ENCODE results near the gene EP300. TPM values are rescaled to one million over a fixed set of nuclear protein-coding genes. Genes with fewer than 3 reads are reported as not detected.

EP300 gene
- total RNA-seq, 1 donor from 2014 or later: 57.9 TPM

- no peaks in the 10 kb centered on the region for H3K27me3 Mint-ChIP-seq (ENCODE audit: insufficient read depth, low read depth)
- peak overlapping the region; percentile 50 for H2AFZ ChIP-seq (replicated peaks)
- H3K4me3 ChIP-seq: no peak overlapping the region
- H3K36me3 Mint-ChIP-seq: no peaks in the 10 kb centered on the region
- H3K9me3 ChIP-seq (ENCODE audit: low read depth): no peaks in the 10 kb centered on the region
- peak overlapping the region; percentile 11 for H3K4me2 ChIP-seq
- H3K9ac ChIP-seq: no peak overlapping the region
- no peaks in the 10 kb centered on the region for H3K79me2 ChIP-seq (ENCODE audit: low read depth)
- H3K36me3 ChIP-seq: no peaks in the 10 kb centered on the region
- no peaks in the 10 kb centered on the region for H3K9me3 Mint-ChIP-seq
- peaks cover 7% of the 10 kb centered on the region for H3K4me1 Mint-ChIP-seq
- DNase-seq (ENCODE audit: low spot score): peak; percentile 34
- peak overlapping the region; percentile 28 for H3K27ac Mint-ChIP-seq
- TF ChIP-seq CTCF (IDR thresholded peaks at IDR 0.05): no peak
- TF ChIP-seq EZH2 (IDR thresholded peaks at IDR 0.05): no peak
- TF ChIP-seq EZH2phosphoT487 (IDR thresholded peaks at IDR 0.05): no peak
- H3K27me3 ChIP-seq: no peaks in the 10 kb centered on the region
- peaks cover 7% of the 10 kb centered on the region for H3F3A ChIP-seq (ENCODE audit: low read depth)
- no peaks in the 10 kb centered on the region for H4K20me1 ChIP-seq (ENCODE audit: low read depth)
- H3K4me3 Mint-ChIP-seq: no peak overlapping the region
- peak overlapping the region; percentile 49 for H3K27ac ChIP-seq
- peaks cover 9% of the 10 kb centered on the region for H3K4me1 ChIP-seq
These were observed 13.5 kb upstream of the EP300 start for GRCh38 chr22:41078931-41079330.

- H3K36me3 Mint-ChIP-seq: no peaks in the 10 kb centered on the region
- no peaks in the 10 kb centered on the region for H3K36me3 ChIP-seq
- peak overlapping the region; percentile 63 for H2AFZ ChIP-seq (replicated peaks)
- no peak overlapping the region for H3K4me3 Mint-ChIP-seq
- no peak for DNase-seq (ENCODE audit: low spot score)
- H3K27me3 ChIP-seq: no peaks in the 10 kb centered on the region
- H3K27ac Mint-ChIP-seq: no peak overlapping the region
- TF ChIP-seq EZH2phosphoT487 (IDR thresholded peaks at IDR 0.05) (no peak), EZH2 (IDR thresholded peaks at IDR 0.05) (no peak), CTCF (IDR thresholded peaks at IDR 0.05) (no peak)
- no peak overlapping the region for H3K9ac ChIP-seq
- H3K4me3 ChIP-seq: no peak overlapping the region
- peaks cover 3% of the 10 kb centered on the region for H3K4me1 ChIP-seq
- peaks cover 4% of the 10 kb centered on the region for H3K4me1 Mint-ChIP-seq
- peaks cover 5% of the 10 kb centered on the region for H3F3A ChIP-seq (ENCODE audit: low read depth)
- no peaks in the 10 kb centered on the region for H4K20me1 ChIP-seq (ENCODE audit: low read depth)
- H3K27ac ChIP-seq: no peak overlapping the region
- no peaks in the 10 kb centered on the region for H3K9me3 Mint-ChIP-seq
- no peaks in the 10 kb centered on the region for H3K27me3 Mint-ChIP-seq (ENCODE audit: insufficient read depth, low read depth)
- no peak overlapping the region for H3K4me2 ChIP-seq
- no peaks in the 10 kb centered on the region for H3K79me2 ChIP-seq (ENCODE audit: low read depth)
- no peaks in the 10 kb centered on the region for H3K9me3 ChIP-seq (ENCODE audit: low read depth)
These were observed 6.5 kb upstream of the EP300 start for GRCh38 chr22:41085842-41086241.

- Histone ChIP-seq H3K9ac (peak overlapping the region; percentile 95), H3K4me2 (peak overlapping the region; percentile 92), H2AFZ (replicated peaks) (peak overlapping the region; percentile 74), H3K9me3 (ENCODE audit: low read depth) (no peaks in the 10 kb centered on the region), H3K27ac (peak overlapping the region; percentile 99), H3K36me3 (peaks cover 3% of the 10 kb centered on the region), H3F3A (ENCODE audit: low read depth) (peaks cover 13% of the 10 kb centered on the region), H3K4me3 (peak overlapping the region; percentile 99), H4K20me1 (ENCODE audit: low read depth) (peaks cover 39% of the 10 kb centered on the region), H3K79me2 (ENCODE audit: low read depth) (peaks cover 47% of the 10 kb centered on the region), H3K4me1 (peaks cover 21% of the 10 kb centered on the region), H3K27me3 (no peaks in the 10 kb centered on the region)
- TF ChIP-seq EZH2phosphoT487 (IDR thresholded peaks at IDR 0.05): no peak
- TF ChIP-seq EZH2 (IDR thresholded peaks at IDR 0.05): no peak
- TF ChIP-seq CTCF (IDR thresholded peaks at IDR 0.05): no peak
- Mint-ChIP-seq H3K27ac (peak overlapping the region; percentile 99), H3K27me3 (ENCODE audit: insufficient read depth, low read depth) (no peaks in the 10 kb centered on the region), H3K4me1 (peaks cover 26% of the 10 kb centered on the region), H3K9me3 (no peaks in the 10 kb centered on the region), H3K4me3 (peak overlapping the region; percentile 94), H3K36me3 (peaks cover 13% of the 10 kb centered on the region)
- DNase-seq (ENCODE audit: low spot score): peak; percentile 99
These were observed 1.0 kb upstream of the EP300 start for GRCh38 chr22:41091132-41092022.

Data from neural progenitor cell (in vitro differentiated cells).